Adipocyte (in vitro differentiated cells): Measurements from ENCODE around the gene TYW1.
"Not testable (repeated sequence)": the region's sequence is repeated elsewhere in the genome, so short reads cannot be mapped to it uniquely, and the experiment has no call there.

ENCODE experiments used
- DNase-seq: peaks from one replicate; pipeline ENCODE4 v3.0.0-alpha.2; 2015; ENCODE audit warnings: low read depth
- H3K27me3 ChIP-seq: replicated peaks from 2 replicates; pipeline ENCODE4 v1.7.0; 2013; ENCODE audit warnings: mild to moderate bottlenecking, low read length, moderate library complexity; ENCODE audit not compliant: control insufficient read depth, insufficient read depth
- H3K36me3 ChIP-seq: 2 replicates; pipeline ENCODE4 v1.7.0; 2013; ENCODE audit warnings: low read length, mild to moderate bottlenecking, moderate library complexity; ENCODE audit not compliant: control insufficient read depth, insufficient read depth, severe bottlenecking
- H3K4me1 ChIP-seq: 2 replicates; pipeline ENCODE4 v1.7.0; 2013; ENCODE audit warnings: mild to moderate bottlenecking, low read length, moderate library complexity; ENCODE audit not compliant: control insufficient read depth, insufficient read depth
- H3K4me3 ChIP-seq: 2 replicates; pipeline ENCODE4 v1.7.0; 2013; ENCODE audit warnings: mild to moderate bottlenecking, low read length, moderate library complexity
- H3K9ac ChIP-seq: 2 replicates; pipeline ENCODE4 v1.7.0; 2013; ENCODE audit warnings: mild to moderate bottlenecking, low read length, moderate library complexity
- H3K9me3 ChIP-seq: 2 replicates; pipeline ENCODE4 v1.7.0; 2013; ENCODE audit warnings: mild to moderate bottlenecking, low read length, moderate library complexity; ENCODE audit not compliant: control insufficient read depth

Gene TYW1

GRCh38 chr7:67104937-67105336 lies 108.3 kb downstream of the TYW1 start:
- not testable (repeated sequence) for H3K9ac ChIP-seq, H3K27me3 ChIP-seq

DNA sequence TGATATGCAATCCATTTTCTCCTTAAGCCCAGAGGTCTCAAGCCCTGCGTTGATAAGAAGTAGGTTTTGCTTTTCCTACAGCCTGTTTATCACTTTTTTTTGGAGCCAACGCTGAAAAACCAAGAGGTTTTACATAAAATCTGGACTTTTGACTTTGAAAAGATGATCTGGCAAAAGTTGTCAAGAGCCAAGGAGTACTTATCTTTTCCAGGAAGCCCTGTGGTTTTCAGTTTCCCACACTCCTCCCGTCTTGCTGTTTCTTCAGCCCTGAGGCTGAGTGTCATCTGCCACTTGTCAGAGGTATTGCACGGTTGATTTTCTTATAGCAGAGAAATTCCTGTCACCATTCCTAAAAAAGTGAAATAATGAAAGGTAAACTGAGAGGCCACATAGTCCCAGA lies 108.7 kb downstream of the TYW1 start:
- Histone ChIP-seq H3K36me3 (peaks cover 2% of the 10 kb centered on the region), H3K9ac (no peak overlapping the region), H3K4me3 (no peak overlapping the region), H3K4me1 (peaks cover 8% of the 10 kb centered on the region), H3K27me3 (no peaks in the 10 kb centered on the region), H3K9me3 (no peaks in the 10 kb centered on the region)
- DNase-seq = no peak

More at GRCh38 chr7:67104937-67105336, 108.3 kb downstream of the TYW1 start:
- H3K4me3 ChIP-seq, H3K4me1 ChIP-seq, DNase-seq, H3K9me3 ChIP-seq, H3K36me3 ChIP-seq: not testable (repeated sequence)

DNA sequence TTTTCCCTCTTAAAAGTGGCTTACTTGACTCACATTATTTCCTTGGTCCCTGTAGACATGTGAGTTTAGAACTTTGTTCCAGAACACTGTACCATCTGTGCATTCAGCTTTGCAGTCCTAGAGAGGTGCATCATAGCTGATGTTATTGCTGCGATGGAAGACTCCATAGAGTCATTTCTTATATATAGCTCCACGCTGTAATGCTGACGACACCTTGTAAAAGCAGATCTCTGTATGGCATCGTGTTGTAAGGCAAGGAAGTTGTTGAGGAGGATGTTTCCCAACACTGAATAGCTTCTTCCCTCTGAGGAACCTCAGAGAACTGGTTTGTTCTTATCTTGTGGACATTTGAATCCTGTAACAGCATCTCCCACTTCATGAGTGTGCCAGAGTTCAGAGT lies 109.6 kb downstream of the TYW1 start:
- H3K27me3 ChIP-seq, H3K9ac ChIP-seq, H3K9me3 ChIP-seq, H3K4me1 ChIP-seq, DNase-seq, H3K36me3 ChIP-seq, H3K4me3 ChIP-seq: not testable (repeated sequence)

GRCh38 chr7:67111342-67111741 lies 114.7 kb downstream of the TYW1 start:
- DNase-seq, H3K9me3 ChIP-seq, H3K9ac ChIP-seq, H3K36me3 ChIP-seq, H3K27me3 ChIP-seq, H3K4me1 ChIP-seq, H3K4me3 ChIP-seq: not testable (repeated sequence)

GRCh38 chr7:67114483-67115246 lies 118.0 kb downstream of the TYW1 start:
- not testable (repeated sequence) for H3K36me3 ChIP-seq, H3K9me3 ChIP-seq, H3K9ac ChIP-seq, H3K27me3 ChIP-seq, H3K4me1 ChIP-seq, H3K4me3 ChIP-seq
- peak; percentile 24 for DNase-seq

DNA sequence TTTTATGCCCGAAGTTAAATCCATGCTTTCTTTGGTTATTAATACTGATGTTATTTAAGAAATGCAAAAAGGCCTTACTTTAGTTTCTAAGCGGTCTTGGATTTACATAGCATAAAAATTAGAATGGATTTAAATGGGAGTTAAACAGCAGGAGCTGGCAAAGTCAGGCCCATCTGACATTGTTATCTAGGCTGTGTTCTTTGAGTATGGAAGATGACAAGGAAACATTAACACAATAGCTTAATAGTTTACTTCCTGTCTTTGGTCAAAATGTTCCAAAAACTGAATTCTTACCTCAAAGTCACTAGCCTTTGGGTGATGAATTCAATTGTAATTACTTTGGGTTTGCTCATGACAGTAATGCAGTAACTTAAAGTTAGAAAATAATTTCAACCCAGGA lies 123.9 kb downstream of the TYW1 start:
- not testable (repeated sequence) for H3K4me3 ChIP-seq, DNase-seq, H3K27me3 ChIP-seq, H3K9ac ChIP-seq, H3K9me3 ChIP-seq, H3K4me1 ChIP-seq, H3K36me3 ChIP-seq

DNA sequence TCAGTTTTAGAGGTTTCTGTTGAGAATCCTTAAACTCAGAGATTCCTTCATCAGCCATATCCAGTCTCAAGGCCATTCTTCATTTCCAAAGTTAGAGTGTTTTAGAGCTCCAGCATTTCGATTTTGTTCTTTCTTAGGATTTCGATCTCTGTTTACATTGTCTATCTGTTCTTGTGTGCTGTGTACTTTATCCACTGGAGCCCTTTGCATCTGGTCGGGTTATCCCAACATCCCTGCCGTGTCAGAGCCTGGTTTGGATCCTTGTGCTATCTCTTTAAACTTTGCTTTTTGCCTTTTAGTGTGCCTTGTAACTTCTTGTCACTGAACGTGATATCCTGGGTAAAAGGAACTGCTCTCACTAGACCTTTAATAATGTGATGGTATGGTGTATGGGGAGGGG lies 131.6 kb downstream of the TYW1 start:
- not testable (repeated sequence) for H3K4me3 ChIP-seq, DNase-seq, H3K27me3 ChIP-seq, H3K36me3 ChIP-seq, H3K9ac ChIP-seq, H3K9me3 ChIP-seq
- peaks cover 15% of the 10 kb centered on the region for H3K4me1 ChIP-seq

DNA sequence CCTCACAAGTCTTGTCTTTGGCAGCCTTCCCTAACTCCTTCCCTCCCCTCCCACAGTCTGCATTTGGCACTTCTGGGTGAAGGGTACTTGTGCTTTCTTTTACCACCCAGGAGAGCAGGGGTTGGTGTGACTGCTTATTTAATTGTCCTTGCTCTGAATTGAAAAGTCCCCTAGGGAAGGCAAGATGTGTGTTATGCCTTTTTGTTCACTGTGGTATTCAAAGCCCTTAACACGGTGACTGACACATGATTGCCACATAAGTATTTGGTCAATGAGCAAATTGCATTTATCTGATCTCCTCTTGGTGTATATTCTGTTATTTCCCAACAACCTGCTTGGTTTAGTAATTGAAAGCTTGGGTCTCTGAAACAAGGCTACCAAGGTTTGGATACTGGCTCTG lies 134.1 kb downstream of the TYW1 start:
- H3K9me3 ChIP-seq = not testable (repeated sequence)

DNA sequence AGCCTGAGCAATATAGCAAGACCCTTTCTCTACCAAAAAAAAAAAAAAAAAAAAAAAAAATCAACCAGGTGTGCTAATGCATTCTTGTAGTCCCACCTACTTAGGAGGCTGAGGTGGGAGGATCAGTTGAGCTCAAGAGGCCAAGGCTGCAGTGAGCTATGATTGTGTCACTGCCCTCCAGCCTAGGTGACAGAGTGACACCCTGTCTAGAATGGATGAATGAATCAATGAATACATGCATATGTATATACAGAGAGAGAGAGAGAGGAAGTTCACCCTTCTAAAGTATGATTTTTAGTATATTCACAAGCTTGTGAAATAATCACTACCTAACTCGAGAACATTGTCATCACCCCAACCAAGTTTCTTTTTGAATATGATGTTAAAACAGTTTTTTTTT lies 138.3 kb downstream of the TYW1 start:
- H3K36me3 ChIP-seq, H3K4me1 ChIP-seq, H3K4me3 ChIP-seq, H3K27me3 ChIP-seq, H3K9me3 ChIP-seq, DNase-seq, H3K9ac ChIP-seq: not testable (repeated sequence)

More for the DNA sequence above, 134.1 kb downstream of the TYW1 start:
- not testable (repeated sequence) for H3K27me3 ChIP-seq, H3K9ac ChIP-seq, H3K36me3 ChIP-seq, H3K4me3 ChIP-seq, DNase-seq
- peaks cover 18% of the 10 kb centered on the region for H3K4me1 ChIP-seq

GRCh38 chr7:67135617-67136486 lies 139.2 kb downstream of the TYW1 start:
- not testable (repeated sequence) for H3K4me3 ChIP-seq, H3K9me3 ChIP-seq, H3K27me3 ChIP-seq, H3K4me1 ChIP-seq, H3K36me3 ChIP-seq, H3K9ac ChIP-seq, DNase-seq

GRCh38 chr7:67137489-67137888 lies 140.9 kb downstream of the TYW1 start:
- not testable (repeated sequence) for H3K4me1 ChIP-seq, H3K27me3 ChIP-seq, H3K9ac ChIP-seq, H3K9me3 ChIP-seq, H3K36me3 ChIP-seq, H3K4me3 ChIP-seq, DNase-seq
